ENCODE measurements around the gene ZNF37A. TPM values are rescaled to one million over a fixed set of nuclear protein-coding genes. Genes with fewer than 3 reads are reported as not detected.

ZNF37A gene
- total RNA-seq, 1 donor from 2014 or later = 21.1 TPM

DNA sequence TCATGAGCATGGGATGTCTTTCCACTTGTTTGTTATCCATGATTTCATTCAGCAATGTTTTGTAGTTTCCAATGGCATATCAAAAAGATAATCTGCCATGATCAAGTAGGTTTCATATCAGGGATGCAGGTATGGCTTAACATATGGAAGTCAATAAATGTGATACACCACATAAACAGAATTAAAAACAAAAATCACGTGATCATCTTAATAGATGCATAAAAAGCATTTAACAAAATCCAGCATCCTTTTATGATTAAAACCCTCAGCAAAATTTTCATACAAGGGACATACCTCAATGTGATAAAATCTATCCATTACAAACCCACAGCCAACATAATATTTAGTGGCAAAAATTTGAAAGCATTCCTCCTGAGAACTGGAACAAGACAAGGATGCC is 90.3 kb downstream of the ZNF37A start:
- TF ChIP-seq, protein P1, sequence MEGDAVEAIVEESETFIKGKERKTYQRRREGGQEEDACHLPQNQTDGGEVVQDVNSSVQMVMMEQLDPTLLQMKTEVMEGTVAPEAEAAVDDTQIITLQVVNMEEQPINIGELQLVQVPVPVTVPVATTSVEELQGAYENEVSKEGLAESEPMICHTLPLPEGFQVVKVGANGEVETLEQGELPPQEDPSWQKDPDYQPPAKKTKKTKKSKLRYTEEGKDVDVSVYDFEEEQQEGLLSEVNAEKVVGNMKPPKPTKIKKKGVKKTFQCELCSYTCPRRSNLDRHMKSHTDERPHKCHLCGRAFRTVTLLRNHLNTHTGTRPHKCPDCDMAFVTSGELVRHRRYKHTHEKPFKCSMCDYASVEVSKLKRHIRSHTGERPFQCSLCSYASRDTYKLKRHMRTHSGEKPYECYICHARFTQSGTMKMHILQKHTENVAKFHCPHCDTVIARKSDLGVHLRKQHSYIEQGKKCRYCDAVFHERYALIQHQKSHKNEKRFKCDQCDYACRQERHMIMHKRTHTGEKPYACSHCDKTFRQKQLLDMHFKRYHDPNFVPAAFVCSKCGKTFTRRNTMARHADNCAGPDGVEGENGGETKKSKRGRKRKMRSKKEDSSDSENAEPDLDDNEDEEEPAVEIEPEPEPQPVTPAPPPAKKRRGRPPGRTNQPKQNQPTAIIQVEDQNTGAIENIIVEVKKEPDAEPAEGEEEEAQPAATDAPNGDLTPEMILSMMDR (IDR thresholded peaks at IDR 0.05; ENCODE audit: partially characterized antibody, unreplicated experiment) = no peak

More for the DNA sequence above, 90.3 kb downstream of the ZNF37A start:
- no peaks in the 10 kb centered on the region for H3K4me1 Mint-ChIP-seq (ENCODE audit: low read depth, unreplicated experiment)
- no peak for DNase-seq
- no peak overlapping the region for H3K4me3 Mint-ChIP-seq (ENCODE audit: unreplicated experiment)
- H3K27me3 Mint-ChIP-seq (ENCODE audit: unreplicated experiment) = no peaks in the 10 kb centered on the region
- no peak overlapping the region for H3K27ac Mint-ChIP-seq (ENCODE audit: unreplicated experiment)
- H3K9me3 Mint-ChIP-seq (ENCODE audit: unreplicated experiment) = peaks cover 12% of the 10 kb centered on the region
- no peaks in the 10 kb centered on the region for H3K36me3 Mint-ChIP-seq (ENCODE audit: unreplicated experiment)

Other genes starting within 250 kb of the ZNF37A start
- gene ZNF248, start 236.7 kb upstream of the ZNF37A start, total RNA-seq (ENCODE audit: unreplicated experiment) = 11.1 TPM
- 7.7 TPM for gene ZNF25, start 117.7 kb upstream of the ZNF37A start, total RNA-seq (ENCODE audit: unreplicated experiment)
- 38.2 TPM for gene ZNF33A, start 83.7 kb upstream of the ZNF37A start, total RNA-seq (ENCODE audit: unreplicated experiment)

All from glutamatergic neuron (in vitro differentiated cells).